ENCODE data around the gene NNMT. TPM values are rescaled to one million over a fixed set of nuclear protein-coding genes. Genes with fewer than 3 reads are reported as not detected.

Gene NNMT
- total RNA-seq, 1 experiment from 2014 or later, result not detected

DNA sequence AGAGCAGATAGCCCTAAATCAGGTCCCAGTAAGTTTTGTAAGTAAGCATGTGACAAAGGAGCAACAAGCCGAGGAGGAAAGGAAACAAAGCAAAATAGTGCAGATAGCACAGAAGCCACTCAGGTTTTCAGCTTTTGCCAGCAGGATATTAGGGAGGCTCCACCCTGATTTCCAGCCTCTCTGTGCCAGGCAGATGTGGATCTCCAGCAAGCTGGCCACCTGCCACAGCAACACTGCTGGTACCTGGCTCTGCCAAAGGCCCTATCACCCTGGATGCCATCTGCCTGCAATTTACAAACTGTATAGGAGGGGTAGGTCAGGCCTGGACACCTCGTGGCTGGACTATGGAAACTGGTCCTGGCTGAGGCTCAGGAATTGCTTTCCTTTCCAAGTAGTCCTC lies 12.2 kb upstream of the NNMT start:
- Histone ChIP-seq H3K4me2 (ENCODE audit: low read length) (no peak overlapping the region), H3K9me2 (ENCODE audit: insufficient read depth) (no peaks in the 10 kb centered on the region), H2AFZ (ENCODE audit: low read depth, low read length, poor library complexity, severe bottlenecking) (no peak overlapping the region), H3K9ac (ENCODE audit: low read length) (no peak overlapping the region), H3K9me3 (ENCODE audit: control insufficient read depth in 1 of 2, insufficient read depth in 1 of 2, low read depth in 1 of 2, low read length in 2 of 2) (no peaks in the 10 kb centered on the region), H3K79me2 (ENCODE audit: insufficient read depth, low read length) (no peaks in the 10 kb centered on the region), H3K36me3 (ENCODE audit: control insufficient read depth in 1 of 2, insufficient read depth in 2 of 2, low read length in 2 of 2) (no peaks in the 10 kb centered on the region), H3K27ac (ENCODE audit: low read depth, low read length) (no peak overlapping the region), H3K4me3 (replicated peaks in 1 of 2; ENCODE audit: low read depth in 1 of 2, low read length in 2 of 2) (no peak overlapping the region), H4K20me1 (ENCODE audit: insufficient read depth) (no peaks in the 10 kb centered on the region), H3K27me3 (ENCODE audit: insufficient read depth, low read length) (no peaks in the 10 kb centered on the region), H3K4me1 (ENCODE audit: control insufficient read depth in 1 of 2, insufficient read depth in 2 of 2, low read length in 2 of 2) (peaks cover 8 to 11% of the 10 kb centered on the region in 2 experiments)
- RAD21 ChIA-PET (ENCODE audit: low non-redundant PET in 1 of 2, low total read pairs in 2 of 2, uncharacterized antibody in 2 of 2, unreplicated experiment in 2 of 2), result no interaction called here
- no TSS peak for BruUV-seq (replicated peaks)
- DNase-seq (ENCODE audit: low read depth, low spot score), result no peak
- intact Hi-C loops (cut with micrococcal nuclease), result no loop called here
- POLR2A ChIA-PET, result no interaction called here
- CTCF ChIA-PET, result no interaction called here
- ATAC-seq, result no peak
- TF ChIP-seq SIN3A (IDR thresholded peaks at IDR 0.05; ENCODE audit: low read depth), result no peak
- TF ChIP-seq, protein P1, sequence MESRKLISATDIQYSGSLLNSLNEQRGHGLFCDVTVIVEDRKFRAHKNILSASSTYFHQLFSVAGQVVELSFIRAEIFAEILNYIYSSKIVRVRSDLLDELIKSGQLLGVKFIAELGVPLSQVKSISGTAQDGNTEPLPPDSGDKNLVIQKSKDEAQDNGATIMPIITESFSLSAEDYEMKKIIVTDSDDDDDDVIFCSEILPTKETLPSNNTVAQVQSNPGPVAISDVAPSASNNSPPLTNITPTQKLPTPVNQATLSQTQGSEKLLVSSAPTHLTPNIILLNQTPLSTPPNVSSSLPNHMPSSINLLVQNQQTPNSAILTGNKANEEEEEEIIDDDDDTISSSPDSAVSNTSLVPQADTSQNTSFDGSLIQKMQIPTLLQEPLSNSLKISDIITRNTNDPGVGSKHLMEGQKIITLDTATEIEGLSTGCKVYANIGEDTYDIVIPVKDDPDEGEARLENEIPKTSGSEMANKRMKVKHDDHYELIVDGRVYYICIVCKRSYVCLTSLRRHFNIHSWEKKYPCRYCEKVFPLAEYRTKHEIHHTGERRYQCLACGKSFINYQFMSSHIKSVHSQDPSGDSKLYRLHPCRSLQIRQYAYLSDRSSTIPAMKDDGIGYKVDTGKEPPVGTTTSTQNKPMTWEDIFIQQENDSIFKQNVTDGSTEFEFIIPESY (IDR thresholded peaks at IDR 0.05; ENCODE audit: extremely low read depth, insufficient replicate concordance, low read length), result no peak
- TF ChIP-seq, protein P2, sequence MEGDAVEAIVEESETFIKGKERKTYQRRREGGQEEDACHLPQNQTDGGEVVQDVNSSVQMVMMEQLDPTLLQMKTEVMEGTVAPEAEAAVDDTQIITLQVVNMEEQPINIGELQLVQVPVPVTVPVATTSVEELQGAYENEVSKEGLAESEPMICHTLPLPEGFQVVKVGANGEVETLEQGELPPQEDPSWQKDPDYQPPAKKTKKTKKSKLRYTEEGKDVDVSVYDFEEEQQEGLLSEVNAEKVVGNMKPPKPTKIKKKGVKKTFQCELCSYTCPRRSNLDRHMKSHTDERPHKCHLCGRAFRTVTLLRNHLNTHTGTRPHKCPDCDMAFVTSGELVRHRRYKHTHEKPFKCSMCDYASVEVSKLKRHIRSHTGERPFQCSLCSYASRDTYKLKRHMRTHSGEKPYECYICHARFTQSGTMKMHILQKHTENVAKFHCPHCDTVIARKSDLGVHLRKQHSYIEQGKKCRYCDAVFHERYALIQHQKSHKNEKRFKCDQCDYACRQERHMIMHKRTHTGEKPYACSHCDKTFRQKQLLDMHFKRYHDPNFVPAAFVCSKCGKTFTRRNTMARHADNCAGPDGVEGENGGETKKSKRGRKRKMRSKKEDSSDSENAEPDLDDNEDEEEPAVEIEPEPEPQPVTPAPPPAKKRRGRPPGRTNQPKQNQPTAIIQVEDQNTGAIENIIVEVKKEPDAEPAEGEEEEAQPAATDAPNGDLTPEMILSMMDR (IDR thresholded peaks at IDR 0.05 in 2 of 3, conservative IDR thresholded peaks at IDR 0.05 in 1 of 3; ENCODE audit: borderline replicate concordance in 1 of 3, insufficient read depth in 1 of 3, low read depth in 2 of 3, low read length in 2 of 3), result no peak
- no peak for TF ChIP-seq YY1 (IDR thresholded peaks at IDR 0.05; ENCODE audit: extremely low read depth, insufficient replicate concordance, low read depth, low read length)
- no peak for TF ChIP-seq CBX3 (IDR thresholded peaks at IDR 0.05; ENCODE audit: low read depth)
- no peak for TF ChIP-seq ZFX (IDR thresholded peaks at IDR 0.05)
- TF ChIP-seq, protein P3, sequence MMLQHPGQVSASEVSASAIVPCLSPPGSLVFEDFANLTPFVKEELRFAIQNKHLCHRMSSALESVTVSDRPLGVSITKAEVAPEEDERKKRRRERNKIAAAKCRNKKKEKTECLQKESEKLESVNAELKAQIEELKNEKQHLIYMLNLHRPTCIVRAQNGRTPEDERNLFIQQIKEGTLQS (IDR thresholded peaks at IDR 0.05), result no peak
- TF ChIP-seq ELF1 (IDR thresholded peaks at IDR 0.05; ENCODE audit: borderline replicate concordance, low read depth), result no peak
- no peak for TF ChIP-seq SRF (IDR thresholded peaks at IDR 0.05; ENCODE audit: low read depth)

All from HCT116 (cell line).